GM18526 (cell line): ENCODE measurements around the gene EHMT1.

Experiments
- POLR2A ChIP-seq: IDR thresholded peaks from 3 replicates; pipeline ENCODE4 v1.6.1; 2011; ENCODE audit not compliant: insufficient read length; ENCODE audit errors: extremely low read depth

The EHMT1 gene

DNA sequence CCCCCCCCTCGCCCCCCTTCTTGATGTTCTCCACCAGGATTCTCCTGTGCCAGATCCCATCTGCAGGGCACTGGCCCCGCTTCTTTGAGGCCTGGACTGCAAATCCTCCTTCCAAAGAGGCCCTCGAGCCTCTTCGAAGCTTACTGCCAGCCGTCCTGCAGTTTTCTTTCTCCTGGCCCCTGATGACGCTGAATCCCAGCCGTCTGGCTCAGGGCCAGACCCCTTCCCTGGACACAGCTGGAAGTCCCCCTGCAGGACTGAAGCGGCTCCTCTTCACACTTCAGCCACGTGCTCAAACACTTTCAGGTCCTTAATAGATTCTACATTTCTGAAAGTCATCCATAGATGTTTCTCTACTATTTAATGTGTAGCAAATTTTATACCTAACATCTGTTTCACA lies 121.5 kb downstream of the EHMT1 start:
- TF ChIP-seq POLR2A = no peak

DNA sequence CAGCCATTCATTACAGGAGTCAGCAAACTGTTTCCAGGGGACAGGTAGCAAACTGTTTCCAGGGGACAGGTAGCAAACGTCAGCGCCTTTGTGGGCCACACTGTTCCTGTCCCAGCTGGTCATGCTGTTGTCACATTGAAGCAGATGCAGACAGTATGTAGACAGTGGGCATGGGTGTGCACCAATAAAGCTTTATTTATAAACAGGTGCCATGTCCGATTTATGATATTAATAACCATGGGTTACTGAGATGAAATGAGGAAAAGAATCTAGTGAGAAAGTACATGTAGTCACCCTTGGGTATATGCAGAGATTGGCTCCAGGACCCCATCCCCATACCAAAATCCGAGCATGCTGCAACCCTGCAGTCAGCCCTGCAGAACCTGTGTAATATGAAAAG lies 122.5 kb downstream of the EHMT1 start:
- TF ChIP-seq POLR2A = no peak

DNA sequence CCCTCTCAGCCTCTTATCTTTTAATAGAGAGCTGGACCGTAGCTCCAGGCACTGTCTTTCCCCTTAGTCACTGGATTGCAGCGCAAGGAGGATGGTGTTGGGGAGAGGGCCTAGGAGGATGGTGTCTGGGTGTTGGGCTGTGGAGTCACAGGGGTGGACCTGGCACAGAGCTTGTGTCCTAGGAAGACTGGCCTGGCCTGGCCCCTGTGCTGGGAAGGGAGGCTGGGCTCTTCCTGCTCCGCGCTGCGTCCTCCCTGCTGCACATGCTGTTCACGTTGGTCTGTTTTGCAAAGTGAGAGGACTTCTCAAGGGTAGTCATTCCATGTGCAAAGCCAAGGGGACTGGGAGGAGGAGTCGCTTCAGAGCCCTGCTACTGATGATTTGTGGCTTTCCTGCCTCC lies 123.9 kb downstream of the EHMT1 start:
- TF ChIP-seq POLR2A = peak; percentile 19

DNA sequence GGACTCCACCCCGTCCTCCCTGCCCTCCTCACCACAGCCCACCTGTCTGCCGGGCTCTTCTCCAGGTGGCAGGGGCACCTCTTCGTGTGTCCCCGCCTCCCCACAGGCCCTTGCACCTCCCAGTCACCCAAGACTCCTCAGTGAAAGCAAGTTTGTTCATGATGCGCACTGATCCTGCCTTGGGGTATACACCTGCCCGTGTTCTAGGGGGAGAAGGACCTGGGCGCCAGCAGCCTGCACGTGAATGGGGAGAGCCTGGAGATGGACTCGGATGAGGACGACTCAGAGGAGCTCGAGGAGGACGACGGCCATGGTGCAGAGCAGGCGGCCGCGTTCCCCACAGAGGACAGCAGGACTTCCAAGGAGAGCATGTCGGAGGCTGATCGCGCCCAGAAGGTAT lies 124.9 kb downstream of the EHMT1 start:
- TF ChIP-seq POLR2A = no peak

DNA sequence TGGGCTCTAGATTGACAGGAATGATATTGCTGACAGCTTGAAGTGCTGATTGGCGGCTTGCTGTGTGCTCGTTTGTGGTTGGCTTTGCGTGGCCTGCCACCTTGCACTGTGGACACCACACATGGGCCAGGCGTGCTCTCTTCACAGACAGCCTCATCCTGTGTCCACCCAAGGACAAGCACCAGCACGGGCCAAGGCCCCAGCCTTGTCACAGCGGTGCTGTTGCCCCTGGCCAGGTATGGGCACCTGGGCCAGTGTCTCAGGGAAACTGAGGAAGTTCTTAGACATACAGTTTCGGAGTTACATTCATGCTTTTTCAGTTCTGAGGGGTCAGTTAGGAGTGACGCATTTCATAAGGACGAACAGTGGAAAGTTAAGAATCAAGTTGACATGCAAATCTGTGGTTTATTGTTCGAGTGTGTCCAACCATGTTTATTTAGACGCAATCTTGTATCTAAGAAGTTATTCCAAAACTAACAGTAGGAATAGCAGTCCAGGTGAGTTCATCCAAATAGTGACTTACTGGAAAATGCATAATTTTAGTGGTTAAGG lies 125.9 kb downstream of the EHMT1 start:
- peak; percentile 18 for TF ChIP-seq POLR2A

DNA sequence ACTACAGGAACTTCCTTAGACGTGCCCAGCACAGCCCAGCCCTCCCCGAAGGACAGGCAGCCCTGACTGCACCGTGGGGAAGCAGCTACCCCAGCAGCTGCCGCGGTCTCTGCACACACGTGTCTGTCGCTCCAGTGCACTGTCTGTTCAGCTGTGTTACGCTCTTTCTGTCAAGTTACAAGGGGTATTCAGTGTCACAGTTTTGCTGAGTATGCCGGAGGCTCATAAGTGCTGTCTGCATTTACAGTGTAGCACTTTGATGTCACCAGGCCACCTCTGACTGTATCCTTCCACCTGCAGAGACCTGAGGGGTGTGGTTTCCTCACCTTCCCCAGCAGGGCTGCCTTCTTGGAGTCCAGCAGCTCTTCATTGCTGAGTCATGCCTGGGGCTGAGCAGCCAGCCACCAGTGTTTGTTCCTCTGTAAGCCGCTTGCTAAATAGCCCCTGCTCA lies 126.8 kb downstream of the EHMT1 start:
- TF ChIP-seq POLR2A = peak; percentile 56

DNA sequence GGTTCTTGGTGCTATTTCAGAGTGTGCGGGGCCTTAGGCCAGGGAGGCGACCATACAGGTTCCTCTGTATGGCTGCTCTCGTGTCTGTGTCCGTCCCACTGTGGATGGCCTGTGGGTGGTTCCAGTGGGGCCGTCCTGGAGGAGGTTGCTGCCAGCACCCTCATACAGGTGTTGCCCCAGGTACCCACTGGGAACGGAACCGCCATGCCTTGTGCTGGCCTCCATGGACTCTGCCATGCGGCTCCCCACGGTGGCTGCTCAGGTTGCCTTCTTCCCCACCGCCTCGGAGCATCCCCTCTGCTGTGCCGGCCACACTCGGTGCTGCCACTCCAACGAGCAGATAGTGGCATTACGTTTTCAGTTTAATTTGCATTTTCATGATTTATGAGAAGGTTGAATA lies 129.5 kb downstream of the EHMT1 start:
- no peak for TF ChIP-seq POLR2A

DNA sequence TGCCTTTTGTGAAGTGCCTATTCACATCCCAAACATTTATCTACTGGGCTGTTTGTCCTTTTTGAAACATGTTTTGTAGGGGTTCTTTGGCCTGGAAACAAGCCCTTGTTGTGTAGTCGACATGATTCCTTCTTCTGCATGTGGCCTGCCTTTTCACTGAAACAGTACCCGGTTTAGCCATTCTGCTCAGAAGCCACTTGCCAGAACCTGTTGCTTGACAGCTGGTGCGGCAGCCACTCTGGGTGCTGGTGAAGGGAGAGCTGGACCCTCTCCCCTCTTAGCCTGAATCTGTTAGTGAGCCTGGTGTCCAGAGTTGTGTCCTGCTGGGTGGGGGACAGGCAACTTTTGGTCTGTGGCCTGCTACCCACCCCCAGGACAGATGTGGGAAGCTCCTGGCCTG lies 129.9 kb downstream of the EHMT1 start:
- TF ChIP-seq POLR2A = no peak

DNA sequence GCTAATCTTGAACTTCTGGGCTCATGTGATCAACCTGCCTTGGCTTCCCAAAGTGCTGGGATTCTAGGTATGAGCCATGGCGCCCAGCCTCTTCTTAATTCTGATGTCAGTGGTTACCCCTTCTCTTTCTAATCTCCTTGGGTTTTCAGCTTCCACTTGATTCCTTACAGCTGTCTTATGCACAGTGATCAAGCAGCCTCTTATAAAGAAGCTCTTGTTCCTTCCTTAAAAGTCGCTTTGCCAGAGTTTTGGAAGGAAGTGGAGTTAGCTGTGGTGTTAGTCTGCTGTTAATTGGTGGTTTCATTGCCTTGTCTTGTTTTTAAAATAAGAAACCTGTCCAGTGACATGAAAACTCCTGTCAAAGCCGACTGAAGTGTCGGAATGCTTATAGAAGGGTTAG lies 130.7 kb downstream of the EHMT1 start:
- TF ChIP-seq POLR2A = no peak

DNA sequence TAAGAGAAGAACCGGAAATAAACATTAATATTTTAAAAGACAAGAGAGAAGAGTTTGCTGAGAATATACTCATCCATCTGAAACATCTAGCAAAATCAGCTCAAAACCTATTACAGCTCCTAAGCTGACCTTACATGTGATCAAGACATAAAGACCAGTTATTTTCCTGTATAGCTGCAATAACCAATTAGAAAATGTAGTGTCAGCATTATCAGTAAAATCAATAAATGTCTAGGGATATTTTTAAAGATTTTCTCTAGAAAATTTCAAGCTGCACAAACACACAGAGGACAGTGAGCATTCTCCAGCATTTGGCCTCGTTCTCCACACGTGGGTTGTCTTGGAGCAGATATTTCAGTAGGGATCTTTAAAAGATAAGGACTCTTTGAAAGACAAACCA lies 131.2 kb downstream of the EHMT1 start:
- TF ChIP-seq POLR2A = no peak

DNA sequence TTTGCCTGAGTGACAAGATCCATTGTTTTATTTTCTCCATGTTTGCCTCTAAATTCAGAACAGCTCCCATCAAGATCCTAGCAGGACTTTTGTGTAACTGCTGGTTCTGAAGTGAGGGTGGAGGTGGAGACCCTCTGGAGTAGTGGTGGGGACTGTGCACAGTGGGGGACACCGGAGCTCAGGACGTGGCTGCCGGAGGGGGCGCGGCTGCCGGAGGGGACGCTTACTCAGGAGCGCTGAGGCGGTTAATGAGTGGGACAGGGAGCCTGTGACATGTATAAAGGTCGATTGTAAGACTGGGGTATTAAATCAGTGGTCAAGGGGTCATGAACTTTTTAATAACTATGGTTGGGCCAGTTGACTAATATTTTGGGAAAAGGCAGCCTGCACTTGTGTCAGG lies 131.8 kb downstream of the EHMT1 start:
- TF ChIP-seq POLR2A = no peak

DNA sequence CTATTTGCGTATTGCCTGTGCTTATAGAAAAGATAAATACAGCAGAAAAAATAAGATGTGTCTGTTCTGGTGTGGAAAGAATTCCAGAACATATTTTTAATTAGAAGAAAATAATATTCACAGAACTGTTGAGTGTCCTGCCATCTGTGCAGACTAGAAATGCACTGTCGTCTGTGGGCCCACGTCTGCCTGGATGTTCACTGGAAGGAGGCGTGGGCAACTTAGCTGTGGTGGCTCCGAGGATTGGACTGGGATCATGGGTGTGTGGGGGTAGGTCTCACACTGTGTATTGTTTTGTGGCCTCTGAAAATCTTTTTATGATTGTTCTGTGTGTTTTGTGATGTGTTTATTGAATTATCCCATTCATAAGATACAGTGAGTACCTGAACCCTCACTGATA lies 132.8 kb downstream of the EHMT1 start:
- TF ChIP-seq POLR2A = no peak

DNA sequence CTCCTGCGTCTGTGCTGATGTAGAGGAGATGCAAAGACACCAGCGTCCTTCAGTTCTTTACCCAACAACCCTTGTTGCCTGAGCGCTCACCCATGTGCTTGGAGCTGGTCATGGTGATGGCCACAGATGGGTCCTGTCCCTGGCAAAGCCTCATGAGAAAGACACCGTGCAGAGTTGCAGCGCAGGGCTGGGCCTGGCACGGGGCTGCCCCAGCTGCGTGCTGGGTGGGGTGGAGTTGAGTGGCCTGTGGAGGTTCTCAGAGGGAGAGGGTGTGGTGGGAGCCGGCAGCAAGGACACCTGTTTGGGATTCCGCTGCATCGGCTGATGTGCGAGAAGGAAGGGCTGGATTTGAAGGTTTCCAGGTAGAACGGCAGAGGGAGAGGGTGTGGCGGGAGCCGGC lies 133.6 kb downstream of the EHMT1 start:
- no peak for TF ChIP-seq POLR2A

DNA sequence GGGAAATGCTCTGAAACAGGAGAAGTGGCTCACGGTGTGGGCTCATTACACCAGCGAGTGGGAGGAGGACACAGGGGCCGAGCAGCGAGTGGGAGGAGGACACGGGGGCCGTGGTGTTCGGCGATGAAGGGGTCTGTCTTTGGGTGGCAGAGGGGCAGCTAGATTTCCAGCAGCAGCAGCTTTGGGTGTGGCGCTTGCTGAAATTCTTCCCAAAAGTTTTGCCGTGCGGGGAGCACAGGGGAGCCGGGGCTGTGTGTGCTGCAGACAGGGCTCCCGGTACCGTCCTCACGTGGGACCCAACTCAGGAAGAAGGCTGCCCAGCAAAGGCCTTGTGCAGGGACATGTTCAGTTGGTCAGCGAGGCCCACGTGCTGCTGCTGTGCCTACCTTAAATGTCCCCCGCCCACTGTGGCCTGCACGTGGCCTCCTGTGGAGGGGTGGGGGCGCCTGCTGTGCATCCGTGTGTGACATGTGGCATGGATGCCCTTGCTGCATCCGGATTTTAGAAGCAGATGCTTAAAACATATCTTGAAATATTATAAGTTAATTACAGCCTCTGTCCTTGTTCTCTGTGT lies 134.5 kb downstream of the EHMT1 start:
- no peak for TF ChIP-seq POLR2A

DNA sequence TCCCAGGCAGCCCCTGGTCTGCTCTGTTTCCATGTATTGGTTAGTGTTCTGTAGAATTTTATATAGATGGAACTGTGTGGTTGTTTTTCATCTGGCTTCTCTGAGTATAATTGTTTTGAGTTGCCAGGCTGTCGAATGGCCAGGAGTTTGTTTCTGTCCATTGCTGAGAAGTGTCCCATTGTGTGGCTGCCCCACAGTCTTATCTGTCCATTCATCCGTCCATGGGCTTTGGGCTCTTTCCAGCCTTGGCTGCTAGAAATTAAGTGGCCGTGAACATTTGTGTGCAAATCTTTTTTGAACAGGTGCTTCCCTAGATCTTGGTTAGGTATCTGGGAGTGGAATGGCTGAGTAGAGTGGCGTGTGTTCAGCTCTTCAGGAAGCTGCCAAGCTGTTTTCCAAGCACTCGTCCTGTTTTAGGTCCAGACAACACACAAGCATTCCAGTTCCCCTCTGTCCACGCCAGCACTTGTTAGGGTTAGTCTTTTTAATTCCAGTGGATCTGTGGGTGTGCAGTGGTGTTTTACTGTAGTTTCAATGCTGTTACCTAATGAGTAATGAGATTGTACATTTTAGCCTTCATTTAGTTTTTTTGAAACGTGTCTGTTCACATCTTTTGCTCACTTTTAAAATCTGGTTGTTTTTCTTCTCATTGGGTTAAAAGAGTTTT lies 136.6 kb downstream of the EHMT1 start:
- no peak for TF ChIP-seq POLR2A

DNA sequence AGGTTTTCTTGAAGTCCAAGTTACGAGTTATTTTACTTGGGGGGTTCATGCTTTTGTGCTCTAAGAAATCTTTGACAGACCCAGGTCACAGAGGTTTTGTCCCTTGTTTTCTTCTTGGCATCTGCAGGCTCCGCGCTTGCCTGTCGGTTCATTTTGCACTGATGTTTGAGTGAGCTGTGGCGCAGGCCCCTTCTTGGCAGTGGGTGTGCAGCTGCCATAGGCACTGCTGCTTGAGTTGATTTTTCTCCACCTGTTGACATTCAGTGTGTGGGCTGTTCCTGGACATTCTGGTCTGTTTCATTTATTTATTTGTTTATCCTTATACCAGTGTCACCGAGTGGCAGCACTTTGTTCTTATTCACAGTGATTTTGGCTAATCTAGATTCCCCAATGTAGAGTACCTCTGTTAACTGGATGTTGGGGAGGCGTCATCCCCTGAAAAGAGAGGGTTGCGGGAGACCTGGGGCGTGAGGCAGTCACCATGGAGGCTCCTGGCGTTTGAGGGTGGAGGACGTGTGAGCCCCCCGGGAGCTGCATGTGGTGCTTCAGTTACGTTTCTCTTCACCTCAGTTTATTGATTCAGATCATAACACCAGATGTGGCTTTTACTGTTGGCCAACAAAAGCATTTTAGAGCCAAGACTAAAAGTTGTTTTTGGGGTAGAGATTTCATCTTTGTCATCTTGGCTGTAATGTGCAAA lies 137.4 kb downstream of the EHMT1 start:
- TF ChIP-seq POLR2A = no peak
